Hepatocyte (in vitro differentiated cells): Measurements from ENCODE around the gene PRM2.

Source experiments
- CTCF ChIP-seq: fragments of 200-600 bp; sonication (generic); IDR thresholded peaks from 2 replicates; pipeline ENCODE4 v1.5.1; 2016; ENCODE audit warnings: antibody characterized with exemption, mild to moderate bottlenecking; ENCODE audit not compliant: poor library complexity
- EZH2 ChIP-seq: fragments of 200-600 bp; sonication (generic); IDR thresholded peaks from 2 replicates; pipeline ENCODE4 v1.6.1; 2016; ENCODE audit warnings: antibody characterized with exemption, mild to moderate bottlenecking, borderline replicate concordance

GRCh38 chr16:11241480-11242204 lies 34.6 kb downstream of the PRM2 start:
- TF ChIP-seq CTCF: no peak
- no peak for TF ChIP-seq EZH2
